Measurements from ENCODE around the gene DCAF16.
"Not testable (repeated sequence)": the region's sequence is repeated elsewhere in the genome, so short reads cannot be mapped to it uniquely, and the experiment has no call there.

The DCAF16 gene

GRCh38 chr4:17810260-17811077, at the start of gene DCAF16, which contains the start of gene NCAPG:
DCAF16 (minus strand) TSS chr4:17810757; CDS start chr4:17804141, 6,616 bp downstream.
NCAPG (plus strand) TSS chr4:17810979; CDS start chr4:17811078, 99 bp downstream.
- DNase-seq = peak; percentile 65 to 100 (median 98)

DNA sequence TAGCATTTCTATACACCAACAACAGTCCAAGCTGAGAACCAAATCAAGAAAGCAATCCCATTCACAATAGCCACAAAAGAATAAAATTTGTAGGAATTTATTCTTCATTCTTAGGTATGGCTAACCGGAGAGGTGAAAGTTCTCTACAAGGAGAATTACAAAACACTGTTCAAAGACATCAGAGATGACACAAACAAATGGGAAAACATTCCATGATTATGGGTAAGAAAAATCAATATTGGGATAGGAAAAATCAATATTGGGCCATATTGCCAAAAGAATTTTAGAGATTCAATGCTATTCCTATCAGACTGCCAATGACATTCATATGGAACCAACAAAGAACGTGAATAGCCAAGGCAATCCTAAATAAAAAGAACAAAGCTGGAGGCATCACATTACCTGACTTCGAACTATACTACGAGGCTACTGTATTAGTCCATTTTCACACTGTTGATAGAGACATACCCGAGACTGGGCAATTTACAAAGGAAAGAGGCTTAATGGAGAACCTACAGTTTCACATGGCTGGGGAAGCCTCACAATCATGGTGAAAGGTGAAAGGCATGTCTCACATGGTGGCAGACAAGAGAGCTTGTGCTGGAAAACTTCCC, 49.3 kb upstream of the DCAF16 start:
- DNase-seq = no peak

- DNase-seq = no peak
These were observed 43.5 kb upstream of the DCAF16 start for GRCh38 chr4:17854036-17854435.

DNA sequence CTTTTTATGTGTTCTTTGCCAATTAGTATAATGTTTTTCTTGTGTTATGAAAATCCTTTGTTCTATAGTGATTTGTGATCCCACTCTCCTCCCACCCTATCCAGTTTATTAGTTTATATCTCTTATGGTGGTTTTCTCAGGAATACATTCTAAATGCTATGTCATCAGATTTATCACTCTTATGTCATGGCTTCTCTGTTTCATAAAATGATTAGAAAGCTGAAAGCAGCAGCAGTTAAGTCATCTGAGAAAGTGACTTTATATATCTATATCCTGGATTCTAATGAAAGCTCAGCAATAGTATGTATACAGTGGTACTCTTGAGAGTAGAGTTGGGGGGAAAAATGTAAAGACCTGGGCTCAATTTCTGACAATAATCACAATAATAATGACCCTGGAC, 41.4 kb upstream of the DCAF16 start:
- no peak for DNase-seq

- not testable (repeated sequence) for DNase-seq
These were observed 39.7 kb upstream of the DCAF16 start for GRCh38 chr4:17850295-17850694.

DNA sequence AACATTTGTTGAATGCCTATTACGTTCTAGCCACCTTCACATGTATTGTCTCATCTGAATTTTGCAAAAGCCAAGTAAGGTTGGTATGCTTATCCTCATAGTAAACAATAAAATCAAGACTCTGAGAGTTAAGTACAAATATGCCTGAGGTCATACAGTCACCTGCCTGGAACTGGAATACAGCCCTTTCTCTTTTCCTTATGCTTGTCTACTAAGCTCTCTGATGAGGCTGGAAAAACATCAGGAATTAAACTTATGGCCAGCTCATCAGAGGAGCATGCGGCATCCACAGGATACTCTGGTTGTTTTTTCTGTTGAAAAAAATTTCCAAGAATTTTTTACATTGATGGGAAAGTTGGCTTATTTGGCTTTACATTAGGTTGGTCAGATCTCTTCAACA, 35.7 kb upstream of the DCAF16 start:
- no peak for DNase-seq

DNA sequence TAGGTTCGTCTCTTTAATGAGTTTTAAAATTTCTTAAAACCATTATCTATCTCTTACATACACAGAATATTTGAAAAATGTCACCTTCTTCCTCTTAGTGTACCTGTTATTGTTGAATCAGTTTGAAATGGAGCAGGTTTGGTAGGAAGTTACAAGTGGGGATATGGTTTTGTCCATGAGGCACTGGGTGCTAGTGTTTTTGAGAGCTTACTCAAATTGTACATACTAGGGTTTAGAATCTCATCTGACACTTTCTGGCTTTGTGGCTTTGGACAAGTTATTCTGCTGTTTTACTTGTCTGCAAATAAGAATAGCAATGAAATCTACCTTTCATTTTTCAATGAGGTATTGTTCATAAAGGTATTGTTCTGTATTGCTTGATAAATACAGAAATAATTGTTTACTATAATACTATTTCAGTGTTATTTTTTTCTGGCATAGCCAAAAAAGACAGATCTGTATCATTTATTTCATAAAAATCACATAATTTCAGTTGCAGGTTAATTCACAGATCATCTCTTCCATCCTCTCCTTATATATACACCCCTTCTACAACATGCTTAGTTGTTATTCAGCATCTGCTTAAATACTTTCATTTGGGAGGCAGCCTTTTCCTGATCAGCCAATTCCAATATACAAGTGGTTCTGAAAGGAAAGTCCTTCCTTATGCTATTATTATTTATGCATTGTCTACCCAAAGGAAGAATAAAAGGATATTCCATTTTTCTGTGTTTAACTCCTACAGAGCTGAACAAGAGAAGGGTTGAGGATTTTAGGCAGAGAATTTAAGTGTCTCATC, 13.5 kb upstream of the DCAF16 start:
- DNase-seq = no peak

DNA sequence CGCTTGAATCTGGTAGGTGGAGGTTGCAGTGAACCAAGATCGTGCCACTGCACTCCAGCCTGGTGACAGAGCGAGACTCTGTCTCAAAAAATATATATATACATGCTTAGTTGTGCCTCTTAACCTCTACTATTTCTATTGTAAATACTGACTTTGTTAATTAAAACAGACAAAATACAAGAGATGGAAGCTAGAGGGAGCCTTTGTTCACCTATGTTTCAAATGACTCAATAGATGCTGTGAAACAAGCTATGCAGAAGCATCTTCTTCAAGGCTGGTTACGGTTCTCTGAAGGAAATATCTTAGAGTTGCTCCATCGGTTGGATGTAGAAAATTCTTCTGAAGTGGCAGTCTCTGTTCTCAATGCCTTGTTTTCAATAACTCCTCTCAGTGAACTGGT, 6.5 kb upstream of the DCAF16 start:
- DNase-seq = peak in 1 of 56 donors; percentile 43

- no peak for DNase-seq
These were observed 5.6 kb upstream of the DCAF16 start for GRCh38 chr4:17816142-17816541.

DNA sequence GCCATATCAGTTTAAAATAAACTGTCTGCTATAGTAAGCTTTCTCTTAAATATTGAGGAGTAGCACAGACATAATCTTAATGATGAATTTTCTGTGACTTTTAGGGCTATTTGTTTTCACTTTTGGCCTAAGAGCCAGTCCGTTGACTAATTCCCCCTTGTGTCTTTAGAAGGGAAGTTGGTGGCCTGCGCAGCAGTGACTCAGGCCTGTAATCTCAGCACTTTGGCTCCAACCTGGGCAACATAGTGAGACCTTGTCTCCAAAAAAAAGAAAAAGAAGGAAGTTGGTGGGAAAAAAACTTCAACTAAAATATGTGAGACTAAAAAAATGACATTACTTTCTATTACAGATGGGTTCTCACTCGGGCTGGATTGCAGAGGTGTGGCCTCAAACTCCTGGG, 3.6 kb upstream of the DCAF16 start:
- no peak for DNase-seq

DNA sequence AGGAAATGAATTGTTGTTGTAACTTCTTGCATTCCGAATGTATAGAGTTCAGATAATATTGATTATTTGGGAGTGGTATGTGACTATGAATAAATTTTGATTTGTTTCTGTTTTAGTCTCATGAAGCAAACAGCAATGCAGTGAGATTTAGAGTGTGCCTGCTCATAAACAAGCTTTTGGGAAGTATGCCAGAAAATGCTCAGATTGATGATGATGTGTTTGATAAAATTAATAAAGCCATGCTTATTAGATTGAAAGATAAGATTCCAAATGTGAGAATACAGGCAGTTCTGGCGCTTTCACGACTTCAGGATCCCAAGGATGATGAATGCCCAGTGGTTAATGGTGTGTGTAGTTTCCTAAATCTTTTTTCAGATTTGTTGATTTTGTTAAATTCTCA, 2.2 kb upstream of the DCAF16 start:
- DNase-seq = no peak

- DNase-seq = no peak
These were observed 1.6 kb upstream of the DCAF16 start for GRCh38 chr4:17812125-17812524.

DNA sequence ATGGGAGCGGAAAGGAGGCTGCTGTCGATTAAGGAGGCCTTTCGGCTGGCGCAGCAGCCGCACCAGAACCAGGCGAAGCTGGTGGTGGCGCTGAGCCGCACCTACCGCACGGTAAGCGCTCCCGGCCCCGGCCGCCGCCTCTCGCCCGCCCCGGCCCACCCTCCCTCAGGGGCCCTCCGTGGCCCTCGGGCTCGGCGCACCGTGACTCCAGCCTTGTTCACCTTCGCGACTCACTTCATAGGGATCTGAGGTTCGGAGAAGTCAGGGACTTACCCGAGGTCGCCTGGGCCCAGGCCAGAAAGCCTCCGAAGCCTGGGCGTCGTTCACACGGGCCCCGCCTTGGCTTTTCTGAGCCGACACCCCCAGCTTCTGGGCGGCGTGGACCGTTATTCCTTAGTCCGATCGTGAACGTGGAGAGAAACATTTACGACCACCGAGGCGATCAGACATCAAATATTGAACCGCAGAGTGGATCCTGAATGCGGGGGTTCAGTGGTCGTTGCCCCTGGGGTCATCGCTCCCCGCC, 584 bp upstream of the DCAF16 start:
- DNase-seq = peak in 1 of 56 donors; percentile 46

DNA sequence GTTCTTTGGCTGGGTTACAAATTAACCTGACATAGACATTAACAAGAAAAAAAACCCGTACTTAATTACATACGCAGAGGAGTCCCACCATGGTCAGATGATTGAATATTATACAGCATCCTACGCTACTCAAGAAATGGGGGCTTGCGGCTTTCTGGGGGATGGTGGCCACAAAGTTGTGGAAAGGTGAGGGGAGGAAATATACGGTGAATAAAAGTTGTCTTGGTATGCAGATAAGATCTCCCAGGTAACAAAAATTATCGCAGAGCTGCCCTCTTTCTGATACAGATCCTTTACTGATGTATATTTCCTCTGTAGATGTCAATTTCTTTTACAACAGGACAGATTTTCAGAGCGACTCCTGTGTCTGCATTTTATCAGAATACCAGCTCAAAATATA, 890 bp downstream of the DCAF16 start:
- no peak for DNase-seq

DNA sequence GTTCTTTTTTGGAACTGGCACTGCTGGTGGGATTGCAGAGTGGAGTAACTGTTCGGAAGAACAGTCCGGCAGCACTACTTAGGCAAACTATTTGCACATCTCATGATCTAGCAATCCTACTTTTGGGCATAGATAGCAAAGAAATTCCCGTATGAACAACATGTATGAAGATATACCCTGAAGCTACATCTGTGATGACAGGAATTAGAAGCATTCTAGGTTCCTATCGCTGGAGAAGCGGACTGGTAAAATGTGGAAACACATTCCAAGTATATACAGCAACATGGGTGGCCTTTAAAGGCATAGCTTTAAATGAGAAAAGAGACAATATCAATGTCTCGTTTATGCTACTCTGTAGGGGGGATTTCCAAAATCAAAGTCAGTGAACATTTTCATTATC, 3.1 kb downstream of the DCAF16 start:
- no peak for DNase-seq

- no peak for DNase-seq
These were observed 4.9 kb downstream of the DCAF16 start for GRCh38 chr4:17805580-17806155.

GRCh38 chr4:17797808-17798207, 12.7 kb downstream of the DCAF16 start:
- DNase-seq = no peak

DNA sequence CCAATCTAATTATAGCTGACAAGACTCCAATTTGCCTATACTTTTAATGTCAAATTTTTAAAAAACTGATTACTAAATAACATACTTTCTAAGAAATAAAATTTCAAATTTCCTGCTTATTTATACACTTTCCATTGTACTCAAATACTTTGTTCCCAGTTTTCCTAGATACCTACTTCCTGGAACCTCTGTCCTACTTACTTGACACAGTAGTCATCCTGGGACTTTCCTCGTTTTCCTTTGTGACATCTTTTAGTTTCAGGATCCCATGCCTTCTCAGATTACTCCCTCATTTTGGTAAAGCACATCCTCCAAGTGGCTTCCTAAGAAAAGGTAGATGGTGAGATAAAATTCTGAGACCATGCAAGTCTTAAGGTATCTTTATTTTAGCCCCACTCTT, 15.8 kb downstream of the DCAF16 start:
- DNase-seq = no peak

GRCh38 chr4:17788956-17789355, 21.6 kb downstream of the DCAF16 start:
- no peak for DNase-seq

DNA sequence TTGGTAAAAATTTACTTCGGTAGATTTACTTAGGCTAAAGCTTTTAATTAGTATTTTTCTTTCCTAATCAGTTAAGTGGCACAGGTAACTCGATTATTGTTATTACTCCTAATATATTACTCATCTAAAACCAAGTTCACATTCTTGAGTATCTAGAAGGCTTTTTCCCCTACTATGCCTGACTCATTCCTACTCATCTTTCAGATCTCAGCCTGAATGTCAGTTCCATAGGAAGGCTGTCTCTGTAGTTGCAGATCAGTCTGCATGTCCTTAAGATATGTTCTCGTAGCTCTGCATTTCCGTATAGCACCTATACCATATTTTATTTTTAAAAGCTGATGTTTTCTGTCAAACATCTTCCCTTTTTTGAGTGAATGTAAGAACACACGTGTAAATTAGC, 23.2 kb downstream of the DCAF16 start:
- no peak for DNase-seq

- DNase-seq = peak in 1 of 56 donors; percentile 24
These were observed 24.0 kb downstream of the DCAF16 start for GRCh38 chr4:17786567-17786966.
